NCI-H82 (cell line): Measurements from ENCODE around the gene PRR23E.

ENCODE experiments used
- DNase-seq: peaks from one replicate; lab custom pipeline; 2025; lab: John Stamatoyannopoulos, UW

Gene PRR23E

DNA sequence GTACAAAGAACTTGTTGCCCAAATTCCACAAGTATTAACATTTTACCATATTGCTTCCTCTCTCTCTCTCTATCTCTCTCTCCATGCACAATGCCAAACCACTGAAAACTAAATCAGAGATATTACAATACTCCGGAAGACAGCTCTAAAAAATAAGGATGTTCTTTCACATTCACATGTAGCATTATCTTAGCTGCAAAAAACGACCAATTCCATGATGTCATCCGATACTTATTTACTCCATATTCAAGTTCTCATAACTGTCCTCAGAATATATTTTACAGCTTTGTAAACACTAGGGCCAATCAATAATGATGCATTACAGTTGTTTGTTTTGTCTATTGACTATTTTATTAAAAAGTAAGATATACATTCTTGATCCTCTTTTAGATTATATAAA, 7.7 kb upstream of the PRR23E start:
- DNase-seq: no peak

GRCh38 chr3:127185962-127186674, 6.8 kb upstream of the PRR23E start:
- DNase-seq: no peak

- DNase-seq: no peak
These were observed 5.6 kb upstream of the PRR23E start for GRCh38 chr3:127187316-127187715.

GRCh38 chr3:127193341-127193740, 410 bp downstream of the PRR23E start:
- DNase-seq: no peak

- no peak for DNase-seq
These were observed 844 bp downstream of the PRR23E start for GRCh38 chr3:127193775-127194174.

GRCh38 chr3:127194601-127195187, 1.8 kb downstream of the PRR23E start:
- DNase-seq: no peak

DNA sequence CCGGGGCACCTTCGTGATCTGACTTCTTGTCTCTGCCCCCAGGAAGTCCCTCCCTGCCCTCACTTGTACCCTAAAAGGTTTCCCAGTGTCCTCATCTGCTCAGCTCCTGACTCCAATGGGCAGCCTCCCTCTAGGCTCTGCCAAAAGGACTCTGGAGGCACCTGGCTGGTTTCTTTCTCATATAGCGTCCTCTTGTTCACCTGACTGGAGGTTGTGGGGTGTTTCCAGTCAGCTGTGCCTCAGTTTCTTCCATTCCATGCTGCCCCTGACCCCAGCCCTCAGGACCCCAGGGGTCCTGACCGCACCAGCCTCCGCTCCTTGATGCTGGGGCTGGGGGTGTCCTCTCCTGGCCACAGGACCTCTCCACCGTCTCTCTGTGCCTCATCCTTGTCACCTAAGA, 2.5 kb downstream of the PRR23E start:
- DNase-seq: no peak

- no peak for DNase-seq
These were observed 3.1 kb downstream of the PRR23E start for GRCh38 chr3:127196002-127196401.

- DNase-seq: no peak
These were observed 3.8 kb downstream of the PRR23E start for GRCh38 chr3:127196466-127197299.

GRCh38 chr3:127197300-127198189, 4.6 kb downstream of the PRR23E start:
- no peak for DNase-seq

- DNase-seq: no peak
These were observed 7.3 kb downstream of the PRR23E start for GRCh38 chr3:127200086-127200691.

DNA sequence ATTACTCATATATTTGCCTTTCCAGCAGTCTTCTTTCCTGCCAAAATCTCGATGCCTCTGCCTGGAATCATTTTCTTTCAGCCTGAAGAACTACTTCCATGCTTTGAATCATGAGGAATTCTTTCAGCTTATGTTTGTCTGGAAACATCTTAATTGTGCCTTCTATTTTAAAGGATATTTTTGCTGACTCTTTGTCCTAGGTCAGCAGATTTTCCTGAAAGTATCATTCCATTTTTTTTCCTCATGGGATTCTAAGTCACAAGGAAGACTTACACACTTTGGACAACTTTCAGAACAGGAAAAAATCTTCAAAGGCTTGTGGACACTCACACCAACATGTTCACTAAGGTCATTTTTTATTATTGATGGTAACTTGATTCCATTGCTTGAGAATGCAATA, 10.1 kb downstream of the PRR23E start:
- DNase-seq: no peak

- no peak for DNase-seq
These were observed 12.1 kb downstream of the PRR23E start for GRCh38 chr3:127204841-127205582.

DNA sequence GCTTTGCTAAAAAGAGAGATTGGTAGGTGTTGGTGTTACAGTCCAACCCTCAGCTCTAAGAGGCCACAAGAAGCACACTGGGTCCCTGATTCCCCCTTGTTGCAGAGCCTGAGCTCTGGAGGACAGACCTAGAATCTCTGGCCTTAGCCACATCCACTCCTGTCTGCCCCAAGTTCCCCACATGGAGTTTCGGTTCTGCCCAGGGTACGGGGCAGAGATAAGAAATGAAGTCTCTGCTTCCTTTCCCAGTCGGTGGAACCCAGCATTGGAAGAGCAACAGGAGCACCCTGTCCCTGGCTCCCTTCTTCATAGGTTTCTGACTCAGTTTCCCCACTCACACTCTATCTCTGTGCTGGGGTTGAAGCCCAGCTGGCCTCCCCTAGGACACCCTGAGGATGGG, 13.2 kb downstream of the PRR23E start:
- no peak for DNase-seq

DNA sequence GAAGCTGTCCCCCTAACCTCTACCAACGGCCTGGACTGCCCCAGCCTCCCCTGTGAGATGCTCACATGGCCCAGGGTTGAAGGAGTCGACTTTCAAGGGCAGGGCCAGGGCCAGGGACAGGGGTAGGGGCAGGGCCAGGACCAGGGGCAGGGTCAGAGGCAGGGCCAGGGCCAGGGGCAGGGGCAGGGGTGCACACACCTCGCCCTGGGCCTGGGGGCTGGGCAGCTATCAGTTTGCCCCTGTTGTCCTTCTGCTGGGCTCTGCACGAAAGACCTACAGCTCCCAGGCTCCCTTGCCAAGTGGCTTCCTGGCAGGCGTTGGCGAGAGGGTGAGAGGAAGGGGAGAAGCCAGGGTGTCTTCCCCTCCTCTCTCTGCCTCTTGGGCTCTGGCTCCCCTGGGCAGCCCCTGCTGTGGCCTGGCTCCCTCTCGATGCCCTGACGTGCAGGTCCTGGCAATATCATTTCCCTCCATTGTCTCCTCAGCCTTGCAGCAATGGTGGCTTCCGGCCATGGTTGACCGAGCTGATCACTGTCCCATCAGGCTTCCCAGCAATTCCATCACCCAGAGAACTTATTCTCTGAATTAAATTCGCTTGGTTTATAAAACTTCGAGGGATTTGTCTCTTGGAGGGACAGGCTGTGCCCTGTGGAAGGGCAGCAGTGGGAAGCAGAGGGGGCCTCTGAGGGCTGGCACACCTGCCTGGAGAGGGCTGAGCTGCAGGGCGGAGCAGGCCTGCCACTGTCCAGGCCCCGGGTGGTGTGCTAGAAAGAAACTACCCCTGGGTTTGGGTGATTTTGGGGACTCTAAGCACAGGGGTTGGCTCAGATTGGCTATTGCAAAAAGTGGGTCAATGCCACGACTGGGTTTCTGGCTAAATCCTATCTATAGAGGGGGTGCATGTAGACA, 13.9 kb downstream of the PRR23E start:
- no peak for DNase-seq

GRCh38 chr3:127207727-127208482, 15.0 kb downstream of the PRR23E start:
- DNase-seq: no peak

GRCh38 chr3:127208483-127209100, 15.7 kb downstream of the PRR23E start:
- DNase-seq: no peak

GRCh38 chr3:127209155-127209839, 16.4 kb downstream of the PRR23E start:
- DNase-seq: no peak
